HG03135 (cell line): ENCODE data around the gene DISP1.
"Not testable (repeated sequence)": the region's sequence is repeated elsewhere in the genome, so short reads cannot be mapped to it uniquely, and the experiment has no call there.

Experiments used
- ATAC-seq: cut with Tn5 transposase; IDR thresholded peaks from one replicate; pipeline ENCODE4 v1.9.1; 2021; ENCODE audit warnings: mild to moderate bottlenecking, moderate library complexity; ENCODE audit not compliant: unreplicated experiment

The DISP1 gene

DNA sequence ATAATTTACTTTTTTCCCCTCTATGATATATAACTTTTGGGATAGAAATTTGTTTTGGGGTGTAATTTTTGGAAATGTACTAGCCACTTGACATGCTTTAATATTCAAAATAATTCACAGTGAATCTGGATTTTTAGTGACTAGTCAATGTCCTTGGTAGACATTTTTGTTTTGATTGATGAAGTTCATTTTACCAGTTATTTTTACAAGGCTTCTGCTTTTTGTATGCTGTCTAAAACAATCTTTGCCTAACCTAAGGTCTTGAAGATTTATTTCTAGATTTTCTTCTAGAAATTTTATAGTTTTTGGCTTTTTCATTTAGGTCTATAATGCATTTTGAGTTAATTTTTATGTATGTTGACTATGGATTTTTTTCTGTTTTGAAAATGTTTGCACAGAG lies 30.9 kb downstream of the DISP1 start:
- ATAC-seq = no peak

DNA sequence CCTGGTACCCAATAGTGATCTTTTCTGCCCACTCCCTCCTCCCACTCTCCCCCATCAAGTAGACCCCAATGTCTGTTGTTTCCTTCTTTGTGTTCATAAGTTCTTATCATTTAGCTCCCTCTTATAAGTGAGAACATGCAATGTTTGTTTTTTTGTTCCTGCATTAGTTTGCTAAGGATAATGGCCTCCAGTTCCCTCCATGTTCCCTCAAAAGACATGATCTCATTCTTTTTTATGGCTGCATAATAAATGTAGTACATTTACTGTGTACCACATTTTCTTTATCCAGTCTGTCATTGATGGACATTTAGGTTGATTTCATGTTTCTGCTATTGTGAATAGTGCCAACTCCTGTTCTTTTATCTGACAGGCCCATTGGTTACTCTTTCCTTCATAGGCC lies 35.7 kb downstream of the DISP1 start:
- not testable (repeated sequence) for ATAC-seq

DNA sequence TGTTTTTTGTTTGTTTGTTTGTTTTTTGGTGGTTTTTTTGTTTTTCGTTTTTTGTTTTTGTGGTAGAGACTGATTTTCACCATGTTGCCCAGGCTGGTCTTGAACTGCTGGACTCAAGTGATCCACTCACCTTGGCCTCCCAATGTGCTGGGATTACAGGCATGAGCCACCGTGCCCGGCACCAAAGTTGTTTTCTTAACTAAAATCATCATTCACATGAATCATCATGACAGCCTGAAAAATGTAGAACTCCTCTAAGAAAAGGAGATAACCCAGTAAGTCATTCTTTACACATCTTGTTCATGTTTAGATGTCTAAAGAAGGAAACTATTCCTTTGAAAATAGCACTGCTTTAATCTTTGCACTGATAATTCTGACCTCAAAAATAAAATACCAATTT lies 37.5 kb downstream of the DISP1 start:
- no peak for ATAC-seq

DNA sequence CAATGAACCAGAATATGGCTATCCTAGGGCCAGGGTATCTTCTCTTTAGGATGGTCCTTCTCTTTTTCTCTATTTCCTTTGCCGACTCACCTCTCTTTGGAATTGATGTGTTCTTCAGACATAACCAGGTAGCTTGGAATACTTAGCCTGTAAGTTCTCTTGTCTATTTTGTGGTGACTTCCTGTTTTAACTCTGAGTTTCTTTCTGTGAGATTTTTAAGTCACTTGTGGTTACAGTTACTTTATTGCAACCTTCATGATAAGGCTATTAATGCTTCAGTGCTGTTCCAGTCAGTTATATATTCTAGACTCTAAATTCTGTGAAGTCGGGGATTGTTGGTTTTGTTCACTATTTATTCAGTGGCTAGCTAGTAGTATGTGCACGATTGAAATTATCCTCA lies 46.2 kb downstream of the DISP1 start:
- no peak for ATAC-seq
